Adrenal gland (tissue), 5 donors: ENCODE results near the gene MORF4L1.

Source experiments
- CTCF ChIP-seq, 6 experiments: fragments of 450-650 bp in 4 of 6; fragments of 200-600 bp in 2 of 6; sonication (generic) in 1 of 6; IDR thresholded peaks; 1 replicate in 5 of 6; 2 replicates in 1 of 6; pipeline versions ENCODE4 v1.5.1 to v1.8.0; 2016 to 2021; ENCODE audit warnings: antibody characterized with exemption in 6 of 6, mild to moderate bottlenecking in 2 of 6, moderate library complexity in 1 of 6
- POLR2A ChIP-seq, 2 donors: fragments of 450-650 bp; IDR thresholded peaks; one replicate each; pipeline ENCODE4 v1.6.1; 2017; ENCODE audit warnings: antibody characterized with exemption in 2 of 2, mild to moderate bottlenecking in 2 of 2, moderate library complexity in 1 of 2
- donor health status: DM: no; HTN: no; CAD: no.

DNA sequence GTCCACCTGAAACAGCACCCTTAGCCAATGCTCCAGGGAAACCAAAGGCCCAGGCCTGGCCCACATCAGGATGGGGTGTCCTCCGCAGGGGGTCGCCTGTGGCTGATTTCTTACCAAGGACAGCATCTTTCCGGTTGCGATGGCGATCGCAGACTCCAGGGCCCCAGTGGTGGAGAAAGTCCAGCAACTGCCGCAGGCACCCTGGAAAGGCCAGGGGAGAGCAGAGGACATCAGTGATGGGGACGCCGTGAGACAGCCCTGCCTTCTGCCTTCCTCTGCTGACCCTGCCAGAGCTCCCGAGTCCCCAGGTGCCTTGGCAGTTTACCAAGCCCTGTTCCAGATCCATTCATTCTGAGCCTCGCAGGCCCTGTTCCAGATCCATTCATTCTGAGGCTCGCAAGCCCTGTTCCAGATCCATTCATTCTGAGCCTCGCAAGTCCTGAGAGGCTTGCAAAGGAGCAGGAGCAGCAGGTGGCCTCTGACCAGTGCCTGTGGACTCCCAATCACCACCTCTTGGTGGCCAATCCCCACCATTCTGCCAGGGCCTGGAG is 59.6 kb downstream of the MORF4L1 start:
- no peak for TF ChIP-seq CTCF (IDR thresholded peaks at IDR 0.05)
- no peak for TF ChIP-seq POLR2A (IDR thresholded peaks at IDR 0.05)
